Raji (cell line): ENCODE measurements around the gene CAMK1G.

Experiments
- POLR2A ChIP-seq: IDR thresholded peaks from 2 replicates; pipeline ENCODE4 v1.6.1; 2011; ENCODE audit warnings: low read depth, low read length, control low read depth; ENCODE audit not compliant: insufficient read depth

Gene CAMK1G

GRCh38 chr1:209584231-209584672, 738 bp downstream of the CAMK1G start:
- no peak for TF ChIP-seq POLR2A

- TF ChIP-seq POLR2A = no peak
Measured at GRCh38 chr1:209585197-209585596, 1.7 kb downstream of the CAMK1G start.

- no peak for TF ChIP-seq POLR2A
Measured at GRCh38 chr1:209585672-209586071, 2.2 kb downstream of the CAMK1G start.

GRCh38 chr1:209586221-209586740, 2.8 kb downstream of the CAMK1G start:
- TF ChIP-seq POLR2A = no peak

GRCh38 chr1:209587789-209588188, 4.3 kb downstream of the CAMK1G start:
- no peak for TF ChIP-seq POLR2A

- no peak for TF ChIP-seq POLR2A
Measured at GRCh38 chr1:209589440-209589839, 5.9 kb downstream of the CAMK1G start.

- TF ChIP-seq POLR2A = no peak
Measured at GRCh38 chr1:209589863-209590262, 6.3 kb downstream of the CAMK1G start.

- TF ChIP-seq POLR2A = no peak
Measured at GRCh38 chr1:209590405-209590804, 6.9 kb downstream of the CAMK1G start.

- TF ChIP-seq POLR2A = no peak
Measured at GRCh38 chr1:209593747-209594146, 10.2 kb downstream of the CAMK1G start.

GRCh38 chr1:209594440-209594839, 10.9 kb downstream of the CAMK1G start:
- no peak for TF ChIP-seq POLR2A

GRCh38 chr1:209595028-209595427, 11.5 kb downstream of the CAMK1G start:
- no peak for TF ChIP-seq POLR2A

GRCh38 chr1:209595599-209596285, 12.2 kb downstream of the CAMK1G start:
- TF ChIP-seq POLR2A = no peak

- no peak for TF ChIP-seq POLR2A
Measured at GRCh38 chr1:209597499-209597898, 14.0 kb downstream of the CAMK1G start.

GRCh38 chr1:209598227-209598626, 14.7 kb downstream of the CAMK1G start:
- TF ChIP-seq POLR2A = no peak

GRCh38 chr1:209600541-209600940, 17.0 kb downstream of the CAMK1G start:
- TF ChIP-seq POLR2A = no peak

- TF ChIP-seq POLR2A = no peak
Measured at GRCh38 chr1:209601809-209602657, 18.5 kb downstream of the CAMK1G start.
